Vagina (tissue), 2 donors: ENCODE data around the gene DOK5.

Source experiments
- CTCF ChIP-seq, 3 experiments: fragments of 450-650 bp in 2 of 3; fragments of 200-600 bp in 1 of 3; sonication (generic) in 1 of 3; IDR thresholded peaks; one replicate each; pipeline ENCODE4 v1.5.1; 2017 to 2019; ENCODE audit warnings: antibody characterized with exemption in 3 of 3, mild to moderate bottlenecking in 2 of 3, moderate library complexity in 2 of 3
- POLR2A ChIP-seq, 2 donors: fragments of 450-650 bp; IDR thresholded peaks; one replicate each; pipeline ENCODE4 v1.6.1; 2017; ENCODE audit warnings: antibody characterized with exemption in 2 of 2, mild to moderate bottlenecking in 2 of 2, moderate library complexity in 2 of 2
- POLR2AphosphoS5 ChIP-seq, 2 donors: sonication (generic); formaldehyde crosslinking; IDR thresholded peaks; one replicate each; pipeline ENCODE4 v1.9.0; 2017; ENCODE audit warnings: antibody characterized with exemption in 2 of 2, mild to moderate bottlenecking in 2 of 2, low read depth in 1 of 2; ENCODE audit not compliant: insufficient read depth in 1 of 2

- no peak for TF ChIP-seq POLR2AphosphoS5 (IDR thresholded peaks at IDR 0.05; ENCODE audit: insufficient read depth in 1 of 2, low read depth in 1 of 2)
- TF ChIP-seq POLR2A (IDR thresholded peaks at IDR 0.05), result no peak
- no peak for TF ChIP-seq CTCF (IDR thresholded peaks at IDR 0.05)
Measured at GRCh38 chr20:54431156-54431944, 44.0 kb upstream of the DOK5 start.
